ENCODE data around the gene LPCAT4.

Gene LPCAT4

GRCh38 chr15:34335176-34336032, 31.6 kb downstream of the LPCAT4 start:
- H3K79me2 ChIP-seq (ENCODE audit: control insufficient read depth, low read length) = peaks cover 5% of the 10 kb centered on the region
- H3K9me3 ChIP-seq (ENCODE audit: control insufficient read depth, insufficient read depth, low read length) = no peaks in the 10 kb centered on the region
- H3F3A ChIP-seq (ENCODE audit: control insufficient read depth, insufficient read depth) = peaks cover 23% of the 10 kb centered on the region
- H3K27me3 ChIP-seq (ENCODE audit: control insufficient read depth, low read length) = no peaks in the 10 kb centered on the region; the same call in 1 of the 2 replicates
- TF ChIP-seq CTCF (IDR thresholded peaks at IDR 0.05; ENCODE audit: low read depth, low read length, poor library complexity, severe bottlenecking) (no peak), EZH2phosphoT487 (IDR thresholded peaks at IDR 0.05; ENCODE audit: borderline replicate concordance, low read length) (no peak)
- H3K9me2 ChIP-seq (replicated peaks; ENCODE audit: control insufficient read depth, low read length) = no peaks in the 10 kb centered on the region
- H3K4me3 ChIP-seq (ENCODE audit: low read length) = peak overlapping the region; percentile 88
- H3K4me1 ChIP-seq (ENCODE audit: control insufficient read depth, low read length) = peaks cover 54% of the 10 kb centered on the region
- no peaks in the 10 kb centered on the region for H4K20me1 ChIP-seq (ENCODE audit: control insufficient read depth, insufficient read depth, low read depth, low read length)
- peak overlapping the region; percentile 82 for H3K4me2 ChIP-seq (ENCODE audit: low read length)
- no peak overlapping the region for H3K27ac ChIP-seq (ENCODE audit: low read depth, low read length)
- H3K36me3 ChIP-seq (ENCODE audit: control insufficient read depth, low read length) = peaks cover 16% of the 10 kb centered on the region

DNA sequence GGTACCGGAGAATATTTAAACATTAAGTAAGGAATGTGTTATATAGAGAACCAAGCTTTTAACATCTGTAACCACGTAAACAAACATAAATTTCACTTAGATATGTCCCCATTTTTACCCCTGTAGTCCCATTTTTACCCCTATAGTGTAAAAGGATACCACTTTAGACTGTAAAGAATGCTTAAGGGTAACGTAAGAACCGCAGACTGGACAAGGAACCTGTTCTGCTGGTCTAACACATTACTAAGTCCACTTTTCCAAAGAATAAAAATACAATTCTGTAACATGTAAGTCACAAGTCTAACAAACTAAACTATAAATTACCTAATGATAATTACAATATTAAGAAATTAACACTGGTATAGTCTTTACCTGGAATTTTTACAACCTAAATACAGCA, 32.3 kb downstream of the LPCAT4 start:
- H4K20me1 ChIP-seq (ENCODE audit: control insufficient read depth, insufficient read depth, low read depth, low read length) = no peaks in the 10 kb centered on the region
- peak overlapping the region; percentile 82 for H3K4me2 ChIP-seq (ENCODE audit: low read length)
- H3K4me3 ChIP-seq (ENCODE audit: low read length) = peak overlapping the region; percentile 88
- H3K9me3 ChIP-seq (ENCODE audit: control insufficient read depth, insufficient read depth, low read length) = no peaks in the 10 kb centered on the region
- peaks cover 2% of the 10 kb centered on the region; the same call in 1 of the 2 replicates for H3K79me2 ChIP-seq (ENCODE audit: control insufficient read depth, low read length)
- H3K4me1 ChIP-seq (ENCODE audit: control insufficient read depth, low read length) = peaks cover 54% of the 10 kb centered on the region
- no peak overlapping the region for H3K27ac ChIP-seq (ENCODE audit: low read depth, low read length)
- H3K36me3 ChIP-seq (ENCODE audit: control insufficient read depth, low read length) = peaks cover 10% of the 10 kb centered on the region
- peaks cover 21% of the 10 kb centered on the region for H3F3A ChIP-seq (ENCODE audit: control insufficient read depth, insufficient read depth)
- no peaks in the 10 kb centered on the region; the same call in 1 of the 2 replicates for H3K27me3 ChIP-seq (ENCODE audit: control insufficient read depth, low read length)
- no peaks in the 10 kb centered on the region for H3K9me2 ChIP-seq (replicated peaks; ENCODE audit: control insufficient read depth, low read length)
- no peak for TF ChIP-seq EZH2phosphoT487 (IDR thresholded peaks at IDR 0.05; ENCODE audit: borderline replicate concordance, low read length)
- no peak for TF ChIP-seq CTCF (IDR thresholded peaks at IDR 0.05; ENCODE audit: low read depth, low read length, poor library complexity, severe bottlenecking)

GRCh38 chr15:34332553-34333120, 34.4 kb downstream of the LPCAT4 start:
- Histone ChIP-seq H3K9me2 (replicated peaks; ENCODE audit: control insufficient read depth, low read length) (no peaks in the 10 kb centered on the region), H3K79me2 (ENCODE audit: control insufficient read depth, low read length) (no peaks in the 10 kb centered on the region), H3K4me3 (ENCODE audit: low read length) (no peak overlapping the region), H3K4me1 (ENCODE audit: control insufficient read depth, low read length) (peaks cover 51% of the 10 kb centered on the region), H3K4me2 (ENCODE audit: low read length) (no peak overlapping the region), H4K20me1 (ENCODE audit: control insufficient read depth, insufficient read depth, low read depth, low read length) (no peaks in the 10 kb centered on the region), H3K9me3 (ENCODE audit: control insufficient read depth, insufficient read depth, low read length) (no peaks in the 10 kb centered on the region), H3K27me3 (ENCODE audit: control insufficient read depth, low read length) (no peaks in the 10 kb centered on the region; the same call in 1 of the 2 replicates), H3K36me3 (ENCODE audit: control insufficient read depth, low read length) (no peaks in the 10 kb centered on the region), H3K27ac (ENCODE audit: low read depth, low read length) (no peak overlapping the region), H3F3A (ENCODE audit: control insufficient read depth, insufficient read depth) (peaks cover 10% of the 10 kb centered on the region; the same call in 1 of the 2 replicates)
- TF ChIP-seq CTCF (IDR thresholded peaks at IDR 0.05; ENCODE audit: low read depth, low read length, poor library complexity, severe bottlenecking) (no peak), EZH2phosphoT487 (IDR thresholded peaks at IDR 0.05; ENCODE audit: borderline replicate concordance, low read length) (no peak)

All from DOHH2 (cell line).